OCI-LY3 (cell line): ENCODE measurements around the gene MUC5B.

Experiments
- EZH2phosphoT487 ChIP-seq: fragments of 200-600 bp; shearing (Covaris generic); IDR thresholded peaks from 2 replicates; pipeline ENCODE4 v1.6.1; 2018; ENCODE audit warnings: antibody characterized with exemption, mixed run types, low read depth
- TF ChIP-seq, protein P1 (sequence below): fragments of 200-600, 300-600 bp; sonication (generic); IDR thresholded peaks from 2 replicates; pipeline ENCODE4 v1.5.1; 2014; ENCODE audit warnings: antibody characterized with exemption, low read length, low read depth

DNA sequence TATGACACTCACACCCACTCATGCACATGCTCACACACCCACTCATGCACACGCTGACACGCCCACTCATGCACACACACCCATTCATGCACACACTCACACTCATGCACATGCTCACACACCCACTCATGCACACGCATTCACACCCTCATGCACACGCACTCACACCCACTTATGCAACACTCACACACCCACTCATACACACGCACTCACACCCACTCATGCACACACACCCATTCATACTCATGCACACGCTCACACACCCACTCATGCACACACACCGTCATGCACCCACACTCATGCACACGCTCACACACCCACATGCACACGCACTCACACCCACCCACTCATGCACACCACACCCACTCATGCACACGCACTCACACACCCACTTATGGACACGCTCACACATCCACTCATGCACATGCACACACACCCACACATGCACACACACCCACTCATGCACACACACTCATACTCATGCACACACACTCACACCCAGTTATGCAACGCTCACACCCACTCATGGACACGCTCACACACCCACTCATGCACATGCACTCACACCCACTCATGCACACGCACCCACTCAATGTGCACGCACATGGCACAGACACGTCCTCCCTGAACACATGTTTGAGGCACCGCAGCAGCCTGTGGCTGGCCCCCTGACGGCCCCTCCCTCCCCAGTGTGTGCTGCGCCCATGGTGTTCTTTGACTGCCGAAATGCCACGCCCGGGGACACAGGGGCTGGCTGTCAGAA is 47.2 kb upstream of the MUC5B start:
- TF ChIP-seq, protein P1, sequence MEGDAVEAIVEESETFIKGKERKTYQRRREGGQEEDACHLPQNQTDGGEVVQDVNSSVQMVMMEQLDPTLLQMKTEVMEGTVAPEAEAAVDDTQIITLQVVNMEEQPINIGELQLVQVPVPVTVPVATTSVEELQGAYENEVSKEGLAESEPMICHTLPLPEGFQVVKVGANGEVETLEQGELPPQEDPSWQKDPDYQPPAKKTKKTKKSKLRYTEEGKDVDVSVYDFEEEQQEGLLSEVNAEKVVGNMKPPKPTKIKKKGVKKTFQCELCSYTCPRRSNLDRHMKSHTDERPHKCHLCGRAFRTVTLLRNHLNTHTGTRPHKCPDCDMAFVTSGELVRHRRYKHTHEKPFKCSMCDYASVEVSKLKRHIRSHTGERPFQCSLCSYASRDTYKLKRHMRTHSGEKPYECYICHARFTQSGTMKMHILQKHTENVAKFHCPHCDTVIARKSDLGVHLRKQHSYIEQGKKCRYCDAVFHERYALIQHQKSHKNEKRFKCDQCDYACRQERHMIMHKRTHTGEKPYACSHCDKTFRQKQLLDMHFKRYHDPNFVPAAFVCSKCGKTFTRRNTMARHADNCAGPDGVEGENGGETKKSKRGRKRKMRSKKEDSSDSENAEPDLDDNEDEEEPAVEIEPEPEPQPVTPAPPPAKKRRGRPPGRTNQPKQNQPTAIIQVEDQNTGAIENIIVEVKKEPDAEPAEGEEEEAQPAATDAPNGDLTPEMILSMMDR: no peak
- TF ChIP-seq EZH2phosphoT487: no peak
